Liver (tissue), 9 donors: ENCODE results near the gene SUB1. TPM values are rescaled to one million over a fixed set of nuclear protein-coding genes. Genes with fewer than 3 reads are reported as not detected.

Experiments used
- DNase-seq: peaks from one replicate; pipeline ENCODE4 v3.0.0-alpha.2; 2017; ENCODE audit warnings: low spot score
- H3K27ac ChIP-seq, 2 donors: one replicate each; pipeline ENCODE4 v1.7.0; 2013; ENCODE audit warnings: inconsistent platforms in 2 of 2, low read length in 2 of 2, control low read depth in 1 of 2, low read depth in 1 of 2, mild to moderate bottlenecking in 1 of 2
- H3K27me3 ChIP-seq, 4 donors: one replicate each; pipeline versions ENCODE4 v1.6.1 to v1.7.0; 2013; ENCODE audit warnings: low read length in 3 of 4, inconsistent platforms in 1 of 4, mild to moderate bottlenecking in 1 of 4, moderate library complexity in 1 of 4; ENCODE audit not compliant: control insufficient read depth in 4 of 4, insufficient read depth in 4 of 4
- H3K36me3 ChIP-seq, 4 donors: one replicate each; pipeline versions ENCODE4 v1.6.1 to v1.7.0; 2013; ENCODE audit warnings: low read length in 3 of 4, mild to moderate bottlenecking in 3 of 4, low read depth in 1 of 4, moderate library complexity in 1 of 4; ENCODE audit not compliant: control insufficient read depth in 4 of 4, insufficient read depth in 3 of 4
- H3K4me1 ChIP-seq, 4 donors: one replicate each; pipeline versions ENCODE4 v1.6.1 to v1.7.0; 2013; ENCODE audit warnings: low read length in 3 of 4, mild to moderate bottlenecking in 3 of 4, moderate library complexity in 1 of 4; ENCODE audit not compliant: control insufficient read depth in 4 of 4, insufficient read depth in 4 of 4
- H3K4me3 ChIP-seq, 3 donors: one replicate each; pipeline versions ENCODE4 v1.6.1 to v1.7.0; 2013; ENCODE audit warnings: low read length in 3 of 3, control low read depth in 1 of 3, low read depth in 1 of 3, mild to moderate bottlenecking in 1 of 3
- H3K9ac ChIP-seq, 2 donors: one replicate each; pipeline ENCODE4 v1.7.0; 2013; ENCODE audit warnings: low read length in 2 of 2, mild to moderate bottlenecking in 2 of 2, moderate library complexity in 2 of 2, control low read depth in 1 of 2, low read depth in 1 of 2
- H3K9me3 ChIP-seq, 4 donors: one replicate each; pipeline versions ENCODE4 v1.6.1 to v1.7.0; 2013; ENCODE audit warnings: low read length in 3 of 4; ENCODE audit not compliant: control insufficient read depth in 4 of 4
- ATF3 ChIP-seq: IDR thresholded peaks from 2 replicates; pipeline ENCODE4 v1.6.1; 2016; ENCODE audit warnings: antibody characterized with exemption
- CTCF ChIP-seq: fragments of 150-350 bp; IDR thresholded peaks from 2 replicates; pipeline ENCODE4 v1.5.1; 2017; ENCODE audit warnings: improper control_type of control experiment, low read depth, low read length; ENCODE audit not compliant: missing input control
- EGR1 ChIP-seq, 2 donors: IDR thresholded peaks; 2 replicates each; pipeline ENCODE4 v1.6.1; 2016 to 2018; ENCODE audit warnings: antibody characterized with exemption in 2 of 2, low read depth in 2 of 2
- FOXA1 ChIP-seq: IDR thresholded peaks from 2 replicates; pipeline ENCODE4 v1.6.1; 2016; ENCODE audit warnings: antibody characterized with exemption
- FOXA2 ChIP-seq: IDR thresholded peaks from 2 replicates; pipeline ENCODE4 v1.6.1; 2016; ENCODE audit warnings: antibody characterized with exemption
- GABPA ChIP-seq, 2 donors: IDR thresholded peaks in 1 of 2; conservative IDR thresholded peaks in 1 of 2; 2 replicates each; pipeline ENCODE4 v1.6.1; 2016; ENCODE audit warnings: antibody characterized with exemption in 2 of 2, mild to moderate bottlenecking in 1 of 2, moderate library complexity in 1 of 2
- HNF4A ChIP-seq, 2 donors: conservative IDR thresholded peaks; 2 replicates each; pipeline ENCODE4 v1.6.1; 2016; ENCODE audit warnings: antibody characterized with exemption in 2 of 2, mild to moderate bottlenecking in 2 of 2
- HNF4G ChIP-seq: IDR thresholded peaks from 2 replicates; pipeline ENCODE4 v1.6.1; 2016; ENCODE audit warnings: antibody characterized with exemption
- JUND ChIP-seq, 2 donors: IDR thresholded peaks; 2 replicates each; pipeline ENCODE4 v1.6.1; 2016; ENCODE audit warnings: antibody characterized with exemption in 2 of 2
- NR2F2 ChIP-seq: IDR thresholded peaks from 2 replicates; pipeline ENCODE4 v1.6.1; 2016; ENCODE audit warnings: antibody characterized with exemption
- RAD21 ChIP-seq, 2 donors: IDR thresholded peaks; 2 replicates each; pipeline ENCODE4 v1.6.1; 2016; ENCODE audit warnings: antibody characterized with exemption in 2 of 2, mild to moderate bottlenecking in 2 of 2
- RXRA ChIP-seq, 2 donors: IDR thresholded peaks; 2 replicates each; pipeline ENCODE4 v1.6.1; 2017 to 2018; ENCODE audit warnings: antibody characterized with exemption in 2 of 2, mild to moderate bottlenecking in 1 of 2
- SP1 ChIP-seq: IDR thresholded peaks from 2 replicates; pipeline ENCODE4 v1.6.1; 2018; ENCODE audit warnings: antibody characterized with exemption, mild to moderate bottlenecking
- TAF1 ChIP-seq: conservative IDR thresholded peaks from 2 replicates; pipeline ENCODE4 v1.6.1; 2016; ENCODE audit warnings: antibody characterized with exemption, mild to moderate bottlenecking
- ZBTB33 ChIP-seq: IDR thresholded peaks from 2 replicates; pipeline ENCODE4 v1.6.1; 2016; ENCODE audit warnings: antibody characterized with exemption
- WGBS: extraction: QIAGEN DNeasy Blood & Tissue Kit; methylation state at CpG from one replicate; pipeline ENCODE4 v1.1.7; 2013; 5-methylcytosine and 5-hydroxymethylcytosine counted together
- polyA plus RNA-seq, 2 donors: library from polyadenylated mRNA; stranded (reverse) in 1 of 2; unstranded in 1 of 2; fragments of 200-250 nt in 1 of 2; fragments of >200 nt in 1 of 2; fragmentation: Nextera tagmentation in 1 of 2; extraction: Ambion mirVana in 1 of 2; gene quantifications; one replicate each; pipeline versions ENCODE4 v1.2.1 to v1.2.3, GENCODE V29; 2013 to 2015
- total RNA-seq, 2 donors: library from RNA; depleted of rRNA; stranded (reverse); fragments of >200 nt; gene quantifications; one replicate each; pipeline ENCODE4 v1.2.3, GENCODE V29; 2014
- donor health status: healthy.
- donor health status: healthy.
- donor health status: healthy.
- donor health status: healthy.
- donor health status: healthy.

SUB1 gene
- total and polyA plus RNA-seq, 4 donors, result 51.8 to 238 (median 60.3) TPM

GRCh38 chr5:32538031-32538547 is 47.3 kb upstream of the SUB1 start (continued):
- TF ChIP-seq ZBTB33 (no peak), RAD21 (IDR thresholded peaks at IDR 0.05) (no peak), FOXA2 (no peak), SP1 (no peak), CTCF (no peak), HNF4G (no peak)

- no peaks in the 10 kb centered on the region for H3K4me1 ChIP-seq
Measured at GRCh38 chr5:32539981-32540845, 45.1 kb upstream of the SUB1 start.

GRCh38 chr5:32541241-32541640 is 44.1 kb upstream of the SUB1 start:
- H3K4me1 ChIP-seq, result no peaks in the 10 kb centered on the region
- no peak overlapping the region for H3K4me3 ChIP-seq
- no peak overlapping the region for H3K9ac ChIP-seq
- H3K36me3 ChIP-seq, result no peaks in the 10 kb centered on the region
- H3K9me3 ChIP-seq, result no peaks in the 10 kb centered on the region
- DNase-seq, result no peak
- WGBS, result 96% methylated on average over 4 of the region's 4 CpGs
- no peaks in the 10 kb centered on the region for H3K27me3 ChIP-seq
- TF ChIP-seq EGR1 (IDR thresholded peaks at IDR 0.05; ENCODE audit: low read depth in 2 of 2) (no peak), HNF4A (conservative IDR thresholded peaks at IDR 0.05) (no peak), JUND (IDR thresholded peaks at IDR 0.05) (no peak), TAF1 (no peak), CTCF (no peak), SP1 (no peak), RXRA (IDR thresholded peaks at IDR 0.05) (no peak), FOXA2 (no peak), RAD21 (IDR thresholded peaks at IDR 0.05) (no peak)
- no peak overlapping the region for H3K27ac ChIP-seq

More at GRCh38 chr5:32539981-32540845, 45.1 kb upstream of the SUB1 start:
- H3K27me3 ChIP-seq, result no peaks in the 10 kb centered on the region
- no peak overlapping the region for H3K27ac ChIP-seq
- 87% methylated on average over 6 of the region's 6 CpGs for WGBS
- DNase-seq, result no peak
- H3K9me3 ChIP-seq, result no peaks in the 10 kb centered on the region
- no peak for TF ChIP-seq ATF3
- no peak for TF ChIP-seq FOXA2
- no peak for TF ChIP-seq FOXA1
- no peak for TF ChIP-seq GABPA (IDR thresholded peaks at IDR 0.05 in 1 of 2, conservative IDR thresholded peaks at IDR 0.05 in 1 of 2)
- TF ChIP-seq HNF4A (conservative IDR thresholded peaks at IDR 0.05), result no peak
- no peak for TF ChIP-seq NR2F2
- no peaks in the 10 kb centered on the region for H3K36me3 ChIP-seq
- H3K9ac ChIP-seq, result no peak overlapping the region
- H3K4me3 ChIP-seq, result no peak overlapping the region
